ENCODE data around the gene PANX2. TPM values are rescaled to one million over a fixed set of nuclear protein-coding genes. Genes with fewer than 3 reads are reported as not detected.
A peak's percentile ranks its signal among the peaks of the same experiment; 100 is the strongest.

PANX2 gene
- total and polyA plus RNA-seq, 2 of the 4 experiments (the other 2 are of a cell fraction), result 0.18 to 1.7 TPM

DNA sequence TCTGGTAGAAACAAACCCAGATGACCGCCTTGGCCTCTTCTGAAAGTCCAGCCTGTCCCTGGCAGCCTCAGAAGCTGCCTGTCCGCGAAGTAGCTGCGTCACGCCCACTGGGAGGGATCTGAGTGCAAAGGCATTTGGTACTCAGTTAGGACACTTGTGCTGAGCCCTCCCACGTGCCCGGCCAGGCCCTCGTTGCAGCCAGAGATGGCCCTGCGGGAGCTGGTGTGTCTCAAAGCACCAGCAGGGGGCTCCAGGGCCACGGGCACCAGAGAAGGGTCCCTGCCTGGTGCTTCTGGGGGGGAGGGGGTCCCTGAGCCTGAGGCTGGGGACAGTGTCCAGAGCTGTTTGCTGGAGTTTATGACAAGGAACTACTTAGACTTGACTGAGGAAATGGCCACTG, 36.1 kb downstream of the PANX2 start:
- DNase-seq (peak; percentile 26), ATAC-seq (ENCODE audit: low read depth) (0 out of 2 replicates have a peak, but pooled peaks have one; percentile 27)
- no peak overlapping the region for H3K23ac ChIP-seq (ENCODE audit: low read depth, low read length)
- peaks cover 36% of the 10 kb centered on the region for H3K36me3 ChIP-seq (ENCODE audit: control insufficient read depth, insufficient read depth, low read length)
- no peak overlapping the region for H2BK20ac ChIP-seq (ENCODE audit: low read depth, low read length)
- peak overlapping the region; percentile 20 for H2AK9ac ChIP-seq (replicated peaks; ENCODE audit: low read depth, low read length, poor library complexity)
- peaks cover 37 to 75% of the 10 kb centered on the region in 2 experiments for H3K79me1 ChIP-seq (ENCODE audit: low read depth in 1 of 2, low read length in 2 of 2)
- intact Hi-C loops (cut with micrococcal nuclease) (loop anchor here (10.0 kb wide), 1 partner anchor 232 kb away; no protein-coding TSS in a partner anchor), dilution Hi-C loops (cut with HindIII; ENCODE audit: low sequenced_read_pairs, unreplicated experiment) (no loop called here), in situ Hi-C loops (cut with MboI; ENCODE audit: low sequenced_read_pairs) (loop anchor here (25.0 kb wide), 1 partner anchor 394 kb away; no protein-coding TSS in a partner anchor)
- no peak overlapping the region for H4K8ac ChIP-seq (ENCODE audit: low read depth in 2 of 2, low read length in 2 of 2)
- peaks cover 42% of the 10 kb centered on the region for H4K20me1 ChIP-seq (ENCODE audit: insufficient read depth, low read length)
- 0 out of 2 replicates have a peak, but pooled peaks cover 2% of the 10 kb centered on the region for H3K9me1 ChIP-seq (ENCODE audit: insufficient read depth, low read length)
- no peaks in the 10 kb centered on the region for H3K9me3 ChIP-seq (ENCODE audit: control insufficient read depth, insufficient read depth, low read length)
- no peak overlapping the region for H2BK120ac ChIP-seq (ENCODE audit: low read depth, low read length)
- WGBS, 2 experiments (ENCODE audit: extremely low coverage in 2 of 2, insufficient read length in 1 of 2), result 87% methylated on average over 4 of the region's 10 CpGs; no CpG with 5 or more reads in 1 of the 2 experiments
- no peak overlapping the region for H2AK5ac ChIP-seq (ENCODE audit: low read depth, low read length)
- TF ChIP-seq SMC3 (IDR thresholded peaks at IDR 0.05; ENCODE audit: low read depth, low read length), result no peak
- no peak for TF ChIP-seq CHD1 (IDR thresholded peaks at IDR 0.05; ENCODE audit: low read depth, low read length)
- no peak for TF ChIP-seq RCOR1 (IDR thresholded peaks at IDR 0.05; ENCODE audit: insufficient replicate concordance, low read length)
- 0 out of 2 replicates have a peak, but pooled peaks have one; percentile 17 for TF ChIP-seq RAD21 (IDR thresholded peaks at IDR 0.05; ENCODE audit: low read length)
- 0 out of 2 replicates have a peak, but pooled peaks have one; percentile 60 for TF ChIP-seq MXI1 (IDR thresholded peaks at IDR 0.05; ENCODE audit: borderline replicate concordance, low read depth, low read length)
- peak; percentile 24; the same call in 1 of the 2 replicates for TF ChIP-seq BHLHE40 (IDR thresholded peaks at IDR 0.05; ENCODE audit: low read depth, low read length)
- TF ChIP-seq, protein P1, sequence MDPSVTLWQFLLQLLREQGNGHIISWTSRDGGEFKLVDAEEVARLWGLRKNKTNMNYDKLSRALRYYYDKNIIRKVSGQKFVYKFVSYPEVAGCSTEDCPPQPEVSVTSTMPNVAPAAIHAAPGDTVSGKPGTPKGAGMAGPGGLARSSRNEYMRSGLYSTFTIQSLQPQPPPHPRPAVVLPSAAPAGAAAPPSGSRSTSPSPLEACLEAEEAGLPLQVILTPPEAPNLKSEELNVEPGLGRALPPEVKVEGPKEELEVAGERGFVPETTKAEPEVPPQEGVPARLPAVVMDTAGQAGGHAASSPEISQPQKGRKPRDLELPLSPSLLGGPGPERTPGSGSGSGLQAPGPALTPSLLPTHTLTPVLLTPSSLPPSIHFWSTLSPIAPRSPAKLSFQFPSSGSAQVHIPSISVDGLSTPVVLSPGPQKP (IDR thresholded peaks at IDR 0.05; ENCODE audit: borderline replicate concordance, low read depth, low read length), result no peak
- TF ChIP-seq FOS (IDR thresholded peaks at IDR 0.05; ENCODE audit: low read depth, low read length), result no peak
- TF ChIP-seq MAFK (IDR thresholded peaks at IDR 0.05; ENCODE audit: low read depth, low read length), result no peak
- TF ChIP-seq, protein P2, sequence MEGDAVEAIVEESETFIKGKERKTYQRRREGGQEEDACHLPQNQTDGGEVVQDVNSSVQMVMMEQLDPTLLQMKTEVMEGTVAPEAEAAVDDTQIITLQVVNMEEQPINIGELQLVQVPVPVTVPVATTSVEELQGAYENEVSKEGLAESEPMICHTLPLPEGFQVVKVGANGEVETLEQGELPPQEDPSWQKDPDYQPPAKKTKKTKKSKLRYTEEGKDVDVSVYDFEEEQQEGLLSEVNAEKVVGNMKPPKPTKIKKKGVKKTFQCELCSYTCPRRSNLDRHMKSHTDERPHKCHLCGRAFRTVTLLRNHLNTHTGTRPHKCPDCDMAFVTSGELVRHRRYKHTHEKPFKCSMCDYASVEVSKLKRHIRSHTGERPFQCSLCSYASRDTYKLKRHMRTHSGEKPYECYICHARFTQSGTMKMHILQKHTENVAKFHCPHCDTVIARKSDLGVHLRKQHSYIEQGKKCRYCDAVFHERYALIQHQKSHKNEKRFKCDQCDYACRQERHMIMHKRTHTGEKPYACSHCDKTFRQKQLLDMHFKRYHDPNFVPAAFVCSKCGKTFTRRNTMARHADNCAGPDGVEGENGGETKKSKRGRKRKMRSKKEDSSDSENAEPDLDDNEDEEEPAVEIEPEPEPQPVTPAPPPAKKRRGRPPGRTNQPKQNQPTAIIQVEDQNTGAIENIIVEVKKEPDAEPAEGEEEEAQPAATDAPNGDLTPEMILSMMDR (conservative IDR thresholded peaks at IDR 0.05; ENCODE audit: low read depth, low read length), result peak; percentile 43
- no peak for TF ChIP-seq POLR2A (IDR thresholded peaks at IDR 0.05; ENCODE audit: low read depth, low read length)
- TF ChIP-seq, protein P3, sequence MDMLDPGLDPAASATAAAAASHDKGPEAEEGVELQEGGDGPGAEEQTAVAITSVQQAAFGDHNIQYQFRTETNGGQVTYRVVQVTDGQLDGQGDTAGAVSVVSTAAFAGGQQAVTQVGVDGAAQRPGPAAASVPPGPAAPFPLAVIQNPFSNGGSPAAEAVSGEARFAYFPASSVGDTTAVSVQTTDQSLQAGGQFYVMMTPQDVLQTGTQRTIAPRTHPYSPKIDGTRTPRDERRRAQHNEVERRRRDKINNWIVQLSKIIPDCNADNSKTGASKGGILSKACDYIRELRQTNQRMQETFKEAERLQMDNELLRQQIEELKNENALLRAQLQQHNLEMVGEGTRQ (IDR thresholded peaks at IDR 0.05; ENCODE audit: low read depth, low read length), result peak; percentile 36; the same call in 1 of the 2 replicates
- no peak for TF ChIP-seq MAZ (IDR thresholded peaks at IDR 0.05; ENCODE audit: borderline replicate concordance, low read depth, low read length)
- TF ChIP-seq CEBPB (IDR thresholded peaks at IDR 0.05; ENCODE audit: low read depth, low read length), result no peak
- no peak for TF ChIP-seq RFX5 (IDR thresholded peaks at IDR 0.05; ENCODE audit: low read depth, low read length)
- no peak for TF ChIP-seq NFE2L2 (IDR thresholded peaks at IDR 0.05; ENCODE audit: low read depth, low read length)
- POLR2A ChIA-PET (ENCODE audit: unreplicated experiment), result no interaction called here
- no peak overlapping the region for H3K18ac ChIP-seq (ENCODE audit: low read depth, low read length)
- no peak overlapping the region for H4K5ac ChIP-seq (ENCODE audit: low read depth, low read length)
- no peak overlapping the region for H3K27ac ChIP-seq (ENCODE audit: insufficient read depth, low read length)
- H3K56ac ChIP-seq (ENCODE audit: extremely low read depth, insufficient read depth, low read length), result no peak overlapping the region
- no peak overlapping the region for H3K9ac ChIP-seq (ENCODE audit: low read depth, low read length)
- H3K27me3 ChIP-seq (ENCODE audit: control insufficient read depth, insufficient read depth, low read length), result no peaks in the 10 kb centered on the region
- no peak overlapping the region for H3K4ac ChIP-seq (ENCODE audit: low read depth, low read length)
- H3K4me2 ChIP-seq (ENCODE audit: low read depth, low read length), result no peak overlapping the region
- no TSS peak for BruUV-seq (replicated peaks)
- H2BK15ac ChIP-seq (ENCODE audit: low read depth, low read length), result no peak overlapping the region
- H3K14ac ChIP-seq (replicated peaks; ENCODE audit: low read depth, low read length), result no peak overlapping the region
- CTCF ChIA-PET, result no interaction called here
- peak overlapping the region; percentile 44 for H2AFZ ChIP-seq (replicated peaks; ENCODE audit: low read length, poor library complexity)
- H3K4me1 ChIP-seq (ENCODE audit: control insufficient read depth, insufficient read depth, low read length), result peaks cover 4% of the 10 kb centered on the region; the same call in 1 of the 2 replicates
- H4K91ac ChIP-seq (ENCODE audit: insufficient read depth, low read depth, low read length), result no peak overlapping the region
- no peak overlapping the region for H2BK5ac ChIP-seq (ENCODE audit: low read depth, low read length, poor library complexity, severe bottlenecking)
- H3K4me3 ChIP-seq (ENCODE audit: insufficient read depth, low read depth, low read length), result no peak overlapping the region

All from IMR-90 (cell line).